Tibial nerve (tissue), 4 donors: ENCODE results near the gene SLC39A11. TPM values are rescaled to one million over a fixed set of nuclear protein-coding genes. Genes with fewer than 3 reads are reported as not detected.

Experiments
- DNase-seq, 2 donors: peaks; one replicate each; pipeline ENCODE4 v3.0.0-alpha.2; 2019; ENCODE audit warnings: low spot score in 2 of 2
- H3K27ac ChIP-seq, 4 donors: fragments of 200-600 bp; sonication (generic) in 3 of 4; one replicate each; pipeline ENCODE4 v1.5.1; 2017 to 2019; ENCODE audit warnings: mild to moderate bottlenecking in 1 of 4
- H3K27me3 ChIP-seq, 2 donors: fragments of 200-600 bp; sonication (generic) in 1 of 2; one replicate each; pipeline versions ENCODE4 v1.5.1 to v1.6.0; 2017 to 2019
- H3K36me3 ChIP-seq, 3 donors: fragments of 200-600 bp; sonication (generic); one replicate each; pipeline ENCODE4 v1.5.1; 2018 to 2019
- H3K4me1 ChIP-seq, 4 donors: fragments of 200-600 bp; sonication (generic) in 3 of 4; one replicate each; pipeline ENCODE4 v1.5.1; 2017 to 2019
- H3K4me3 ChIP-seq, 4 donors: fragments of 200-600 bp; sonication (generic) in 3 of 4; one replicate each; pipeline ENCODE4 v1.5.1; 2017 to 2019; ENCODE audit warnings: mild to moderate bottlenecking in 1 of 4, moderate library complexity in 1 of 4
- H3K9me3 ChIP-seq, 4 donors: fragments of 200-600 bp; sonication (generic) in 3 of 4; one replicate each; pipeline ENCODE4 v1.5.1; 2017 to 2019
- CTCF ChIP-seq, 5 experiments: fragments of 200-600 bp in 3 of 5; fragments of 450-650 bp in 2 of 5; sonication (generic) in 3 of 5; IDR thresholded peaks; one replicate each; pipeline ENCODE4 v1.5.1; 2016 to 2019; ENCODE audit warnings: antibody characterized with exemption in 5 of 5, mild to moderate bottlenecking in 3 of 5, moderate library complexity in 2 of 5
- EP300 ChIP-seq, 2 donors: sonication (generic); formaldehyde crosslinking; IDR thresholded peaks; one replicate each; pipeline ENCODE4 v1.6.1; 2017; ENCODE audit warnings: antibody characterized with exemption in 2 of 2, mild to moderate bottlenecking in 1 of 2
- POLR2A ChIP-seq, 2 donors: fragments of 450-650 bp; IDR thresholded peaks; one replicate each; pipeline ENCODE4 v1.6.1; 2017; ENCODE audit warnings: antibody characterized with exemption in 2 of 2, mild to moderate bottlenecking in 2 of 2, moderate library complexity in 2 of 2
- WGBS, 2 donors: methylation state at CpG; one replicate each; pipeline ENCODE4 v1.1.5; 2018; 5-methylcytosine and 5-hydroxymethylcytosine counted together
- total RNA-seq, 4 donors: library from RNA; depleted of rRNA; stranded (reverse); fragments of >200 nt; gene quantifications; one replicate each; pipeline ENCODE4 v1.1.0, GENCODE V29; 2016

SLC39A11 gene
- total RNA-seq, 4 donors from 2014 or later: 19.9 to 48.4 (median 37.5) TPM

DNA sequence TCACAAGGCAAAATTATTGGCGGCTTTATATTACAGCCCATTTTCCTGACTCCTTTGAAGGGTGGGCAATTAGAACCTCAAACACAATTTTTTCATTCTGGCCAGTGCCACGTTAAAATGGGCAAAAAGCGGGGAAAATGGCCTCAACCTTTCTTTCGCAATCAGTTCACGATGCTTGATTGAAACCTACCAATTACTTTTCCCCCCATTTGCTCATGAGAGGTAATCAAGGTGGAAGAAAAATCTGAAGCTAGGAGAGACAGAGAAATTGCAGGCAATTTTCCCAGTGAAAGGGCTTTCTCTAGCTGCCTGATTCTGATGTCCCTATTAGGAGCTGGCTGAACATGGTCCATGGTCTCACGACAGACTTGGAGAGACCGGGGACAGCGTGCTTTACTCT, 215.1 kb downstream of the SLC39A11 start:
- WGBS, 2 donors: 96 to 97% methylated on average over 8 of the region's 8 CpGs
- DNase-seq: no peak
- Histone ChIP-seq H3K4me3 (no peak overlapping the region), H3K36me3 (peaks cover 0 to 44% (median 0%) of the 10 kb centered on the region in 3 donors), H3K4me1 (no peaks in the 10 kb centered on the region), H3K27me3 (no peaks in the 10 kb centered on the region), H3K27ac (no peak overlapping the region), H3K9me3 (peaks cover 0 to 54% (median 0%) of the 10 kb centered on the region in 4 donors)
- TF ChIP-seq CTCF (IDR thresholded peaks at IDR 0.05): no peak
- TF ChIP-seq POLR2A (IDR thresholded peaks at IDR 0.05): no peak
- no peak for TF ChIP-seq EP300 (IDR thresholded peaks at IDR 0.05)

DNA sequence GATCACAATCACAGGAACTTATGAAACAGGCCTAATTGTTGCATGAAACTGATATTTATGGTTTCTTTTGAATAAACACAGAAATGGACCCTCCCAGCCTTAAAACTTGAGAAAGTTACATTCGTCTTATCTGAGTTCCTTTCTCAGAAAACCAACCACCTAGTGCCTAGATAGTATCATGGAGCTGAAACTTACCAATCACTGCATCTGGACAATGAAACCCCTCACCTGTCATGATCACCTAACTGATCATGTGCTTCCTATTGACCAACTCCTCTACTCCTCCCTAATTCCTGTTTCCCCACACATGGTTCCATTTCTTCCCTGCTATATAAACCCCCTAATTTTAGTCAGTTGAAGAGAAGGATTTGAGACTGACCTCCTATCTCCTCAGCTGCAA, 216.1 kb downstream of the SLC39A11 start:
- WGBS, 2 donors: 93 to 95% methylated on average over 1 of the region's 1 CpG
- Histone ChIP-seq H3K4me3 (no peak overlapping the region), H3K27ac (no peak overlapping the region), H3K27me3 (no peaks in the 10 kb centered on the region), H3K4me1 (no peaks in the 10 kb centered on the region), H3K36me3 (peaks cover 0 to 38% (median 0%) of the 10 kb centered on the region in 3 donors), H3K9me3 (peaks cover 0 to 54% (median 0%) of the 10 kb centered on the region in 4 donors)
- TF ChIP-seq POLR2A (IDR thresholded peaks at IDR 0.05) (no peak), CTCF (IDR thresholded peaks at IDR 0.05) (no peak)
- no peak for DNase-seq

DNA sequence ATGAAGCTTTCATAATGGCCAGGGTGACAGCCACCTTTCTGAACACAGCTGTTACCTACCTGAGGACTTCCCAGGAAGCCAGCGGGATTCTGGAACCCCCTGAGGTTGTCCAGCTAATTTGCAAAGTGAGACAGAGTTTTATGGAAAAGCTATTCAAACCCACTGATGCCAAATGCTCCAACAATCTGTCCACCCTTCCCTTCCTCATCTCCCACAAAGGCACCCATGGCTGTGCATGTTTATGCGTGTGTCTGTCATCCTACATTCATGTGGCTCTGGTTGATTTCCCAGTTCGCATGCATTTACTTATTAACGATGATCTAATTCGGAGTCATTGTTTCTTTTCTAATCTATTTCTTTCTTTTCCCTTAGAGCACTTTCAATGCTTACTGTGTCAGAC, 217.1 kb downstream of the SLC39A11 start:
- no peak for DNase-seq
- 73 to 84% methylated on average over 5 of the region's 5 CpGs for WGBS, 2 donors
- Histone ChIP-seq H3K36me3 (peaks cover 0 to 33% (median 0%) of the 10 kb centered on the region in 3 donors), H3K27ac (no peak overlapping the region), H3K9me3 (peaks cover 0 to 48% (median 0%) of the 10 kb centered on the region in 4 donors), H3K4me1 (no peaks in the 10 kb centered on the region), H3K27me3 (no peaks in the 10 kb centered on the region), H3K4me3 (no peak overlapping the region)
- TF ChIP-seq CTCF (IDR thresholded peaks at IDR 0.05): no peak
- TF ChIP-seq POLR2A (IDR thresholded peaks at IDR 0.05): no peak
- TF ChIP-seq EP300 (IDR thresholded peaks at IDR 0.05): no peak

DNA sequence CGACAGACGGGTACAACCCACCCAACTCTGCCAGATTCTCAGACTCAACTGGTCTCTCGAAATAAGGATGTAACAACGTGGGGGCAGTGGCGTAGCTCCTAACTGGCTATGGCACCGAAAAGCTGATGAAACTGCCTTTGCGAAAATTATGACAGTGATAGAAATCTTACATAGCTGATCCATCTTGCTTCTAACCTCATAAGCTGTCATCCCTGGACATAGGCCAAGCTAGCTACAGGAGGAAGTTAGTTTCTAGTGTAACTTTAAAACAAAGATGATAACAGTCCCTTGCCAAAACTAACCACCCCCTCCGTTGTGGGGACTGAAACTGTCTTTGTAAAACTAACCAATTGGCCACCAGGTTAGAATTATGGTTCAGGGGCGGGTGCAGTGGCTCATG, 220.1 kb downstream of the SLC39A11 start:
- Histone ChIP-seq H3K36me3 (peaks cover 0 to 19% (median 0%) of the 10 kb centered on the region in 3 donors), H3K9me3 (peaks cover 0 to 26% (median 0%) of the 10 kb centered on the region in 4 donors), H3K27ac (no peak overlapping the region), H3K4me3 (no peak overlapping the region), H3K27me3 (no peaks in the 10 kb centered on the region), H3K4me1 (no peaks in the 10 kb centered on the region)
- DNase-seq: no peak
- WGBS, 2 donors: 89 to 90% methylated on average over 8 to 9 of the region's 9 CpGs
- TF ChIP-seq EP300 (IDR thresholded peaks at IDR 0.05): no peak
- TF ChIP-seq POLR2A (IDR thresholded peaks at IDR 0.05): no peak
- TF ChIP-seq CTCF (IDR thresholded peaks at IDR 0.05): no peak

DNA sequence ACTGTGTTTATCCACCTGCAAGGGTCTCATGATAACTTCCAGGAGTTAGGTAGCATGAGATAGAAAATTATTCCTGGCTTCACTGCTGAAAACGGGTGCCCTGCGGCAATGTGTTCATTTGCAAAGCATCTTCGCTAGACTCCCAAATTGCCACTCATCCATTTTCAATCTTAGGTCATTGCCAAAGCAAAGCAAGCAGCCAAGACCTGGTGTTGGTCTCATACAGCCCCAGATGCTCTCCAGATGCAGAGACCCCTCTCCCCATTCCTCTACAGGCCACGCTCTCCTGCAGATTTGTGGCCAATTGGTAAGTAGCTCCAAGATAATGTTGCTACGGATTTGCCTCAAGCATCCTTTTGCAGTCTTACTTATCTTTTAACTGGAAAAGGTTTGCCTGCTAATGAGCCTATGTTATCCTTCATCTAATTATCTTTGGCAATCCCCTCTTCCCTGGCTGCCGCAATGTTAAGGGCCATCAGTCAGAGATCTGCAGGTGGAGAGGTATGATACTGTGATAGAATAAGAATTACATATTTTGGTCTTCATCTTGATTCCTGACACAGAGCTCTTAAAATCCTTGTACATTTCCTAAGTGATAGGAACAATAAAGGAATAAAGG, 222.0 kb downstream of the SLC39A11 start:
- TF ChIP-seq CTCF (IDR thresholded peaks at IDR 0.05): no peak
- TF ChIP-seq EP300 (IDR thresholded peaks at IDR 0.05): no peak
- no peak for TF ChIP-seq POLR2A (IDR thresholded peaks at IDR 0.05)
- Histone ChIP-seq H3K36me3 (peaks cover 0 to 14% (median 0%) of the 10 kb centered on the region in 3 donors), H3K27ac (no peak overlapping the region), H3K27me3 (no peaks in the 10 kb centered on the region), H3K4me1 (no peaks in the 10 kb centered on the region), H3K4me3 (no peak overlapping the region), H3K9me3 (peaks cover 0 to 16% (median 0%) of the 10 kb centered on the region in 4 donors)
- no peak for DNase-seq
- 91 to 98% methylated on average over 6 of the region's 6 CpGs for WGBS, 2 donors
